Stimulated activated CD8-positive, alpha-beta memory T cell treated with anti-CD3 and anti-CD28 coated beads, Interleukin-12 subunit alpha, Interleukin-12 subunit beta, amount 100 ng/mL, for 24 hours (primary cell): ENCODE measurements around the gene CD2AP.
"Not testable (repeated sequence)": the region's sequence is repeated elsewhere in the genome, so short reads cannot be mapped to it uniquely, and the experiment has no call there.

Source experiments
- DNase-seq: peaks from one replicate; pipeline ENCODE4 v3.0.0-alpha.2; 2020; ENCODE audit errors: extremely low read depth

Gene CD2AP

DNA sequence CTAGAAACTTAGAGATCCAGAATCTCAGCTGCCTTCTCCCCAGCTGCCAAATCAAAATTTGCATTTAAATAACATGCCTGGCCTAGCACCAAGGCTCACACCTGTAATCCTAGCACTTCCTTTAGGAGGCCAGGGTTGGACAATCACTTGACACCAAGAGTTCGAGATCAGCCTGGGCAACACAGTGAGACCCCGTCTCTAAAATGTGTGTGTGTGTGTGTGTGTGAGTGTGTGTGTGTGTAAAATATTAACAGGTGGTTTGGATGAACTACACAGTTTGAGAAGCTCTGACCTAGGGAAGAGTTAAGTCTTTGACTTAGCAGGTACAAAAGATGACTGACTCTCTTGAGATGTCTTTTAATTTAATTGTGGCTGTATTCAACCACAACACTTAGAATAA, 20.2 kb upstream of the CD2AP start:
- no peak for DNase-seq

DNA sequence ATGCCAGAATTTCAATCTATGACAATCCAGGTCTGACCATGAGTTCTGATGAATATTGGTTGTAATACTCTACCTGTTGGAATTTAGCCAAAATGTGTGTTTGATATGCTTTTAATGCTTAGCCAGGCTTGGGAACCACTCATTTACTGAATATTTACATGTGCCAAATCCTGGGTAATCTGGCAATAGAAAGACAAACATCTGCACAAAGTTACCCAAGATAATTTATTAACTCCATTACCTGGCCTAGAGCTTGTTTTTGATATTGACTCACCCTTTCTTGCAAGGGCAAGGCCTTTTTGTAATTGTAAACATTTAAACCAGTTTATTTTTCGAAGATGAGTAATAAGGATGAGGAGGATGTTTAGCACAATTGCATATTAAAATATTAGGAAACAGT, 13.5 kb upstream of the CD2AP start:
- no peak for DNase-seq

DNA sequence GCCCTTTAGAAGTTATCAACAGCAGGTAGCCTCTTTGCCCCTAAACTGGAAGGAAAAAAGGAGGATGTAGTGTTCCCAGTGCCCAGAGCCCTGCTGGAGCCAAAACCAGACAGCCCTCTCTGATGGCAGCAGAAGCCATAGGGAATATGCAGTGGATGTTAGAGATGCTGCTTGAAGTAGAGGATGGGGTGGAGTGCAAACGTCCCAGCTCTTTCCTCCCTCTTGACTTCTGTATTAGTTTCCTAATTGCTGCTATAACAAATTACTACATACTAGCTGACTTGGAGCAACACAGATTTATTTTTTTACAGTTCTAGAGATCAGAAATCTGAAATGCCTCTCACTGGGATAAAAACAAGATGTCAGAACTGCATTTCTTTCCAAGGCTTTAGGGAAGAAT, 12.5 kb upstream of the CD2AP start:
- DNase-seq = no peak

DNA sequence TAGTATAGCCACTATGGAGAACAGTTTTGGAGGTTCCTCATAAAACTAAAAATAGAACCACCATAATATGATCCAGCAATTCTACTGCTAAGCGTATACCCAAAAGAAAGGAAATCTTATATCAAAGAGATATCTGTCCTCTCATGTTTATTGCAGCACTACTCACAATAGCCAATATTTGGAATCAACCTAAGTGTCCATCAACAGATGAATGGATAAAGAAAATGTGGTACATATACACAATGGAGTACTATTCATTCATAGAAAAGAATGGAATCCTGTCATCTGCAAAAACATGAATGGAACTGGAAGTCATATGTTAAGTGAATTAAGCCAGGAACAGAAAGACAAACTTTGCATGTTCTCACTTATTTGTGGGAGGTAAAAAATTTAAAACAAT, 5.7 kb upstream of the CD2AP start:
- DNase-seq = no peak

DNA sequence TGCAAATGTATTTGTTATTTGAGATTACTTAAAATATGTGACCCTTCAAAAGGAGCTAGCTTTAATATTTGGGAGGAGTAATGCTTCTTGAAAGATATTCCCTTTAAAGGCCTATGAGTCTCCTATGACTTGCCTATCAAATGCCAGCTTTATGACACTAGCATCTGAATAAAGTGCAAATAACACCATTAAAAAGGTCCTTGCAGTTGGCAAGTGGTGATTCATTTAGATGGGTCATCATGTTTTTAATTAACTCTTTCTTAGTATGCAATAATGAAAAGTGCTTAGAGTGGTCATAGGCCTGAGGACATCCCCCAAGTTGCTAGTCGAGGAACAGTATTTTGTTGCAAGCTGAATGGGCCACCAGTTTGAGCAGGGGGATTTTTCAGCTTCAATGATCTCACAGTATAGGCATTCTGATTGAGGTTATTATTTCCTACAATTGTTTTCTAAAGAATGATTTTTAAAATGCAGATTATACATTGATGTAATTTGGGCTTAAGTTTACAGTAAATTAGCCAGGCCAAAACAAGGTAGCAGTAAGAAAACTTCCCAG, 3.7 kb upstream of the CD2AP start:
- DNase-seq = no peak

DNA sequence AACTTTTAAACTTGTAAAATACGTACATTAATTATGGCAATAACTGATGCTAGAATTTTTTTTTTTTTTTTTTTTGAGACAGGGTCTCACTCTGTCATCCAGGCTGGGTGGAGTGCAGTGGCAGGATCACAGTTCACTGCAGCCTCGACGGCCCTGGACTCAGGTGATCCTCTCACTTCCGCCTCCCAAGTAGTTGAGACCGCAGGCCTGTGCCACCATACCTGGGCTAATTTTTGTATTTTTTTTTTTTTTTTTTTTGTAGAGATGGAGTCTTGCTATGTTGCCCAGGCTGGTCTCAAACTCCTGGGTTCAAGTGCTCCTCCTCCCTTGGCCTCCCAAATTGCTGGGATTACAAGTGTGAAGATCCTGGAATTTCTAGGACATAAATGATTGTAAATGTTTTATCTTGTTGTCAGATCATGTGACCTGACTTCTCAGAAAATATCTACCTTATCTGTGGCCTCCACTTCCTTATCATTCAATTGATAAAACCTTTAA, 2.2 kb upstream of the CD2AP start:
- DNase-seq = no peak

DNA sequence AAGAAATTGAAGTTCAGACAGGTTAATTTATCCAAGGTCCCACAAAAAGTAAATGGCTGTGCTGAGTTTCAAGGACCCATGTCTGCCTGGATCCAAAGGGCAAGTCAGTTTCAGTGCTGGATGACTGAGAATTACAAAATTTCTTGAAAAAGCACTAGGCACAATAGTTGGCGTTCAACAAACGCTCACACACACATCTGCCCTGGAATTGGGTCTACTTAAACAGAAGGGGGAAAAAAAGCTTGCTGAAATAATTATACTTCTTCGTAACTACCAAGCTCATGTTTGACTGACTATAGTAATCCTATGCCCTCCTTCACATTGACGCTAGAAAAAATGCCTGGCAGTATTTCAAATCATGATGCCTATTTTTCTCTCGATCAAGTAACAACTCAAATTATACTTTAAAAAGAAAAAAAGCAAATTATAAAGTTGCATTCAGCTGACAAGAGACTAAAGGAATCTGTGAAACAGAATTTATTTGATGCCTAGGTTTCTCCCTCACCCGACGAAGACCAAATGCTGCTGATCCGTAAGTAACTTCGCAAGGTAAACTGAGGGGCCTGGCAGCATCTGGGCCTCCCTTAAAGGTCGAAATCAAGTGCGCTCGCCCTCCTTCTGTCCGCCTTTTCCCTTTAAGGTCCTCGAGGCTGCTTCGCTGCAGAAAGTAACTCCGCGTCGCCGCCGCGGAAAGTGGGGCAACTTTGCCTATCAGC, 650 bp upstream of the CD2AP start:
- no peak for DNase-seq

DNA sequence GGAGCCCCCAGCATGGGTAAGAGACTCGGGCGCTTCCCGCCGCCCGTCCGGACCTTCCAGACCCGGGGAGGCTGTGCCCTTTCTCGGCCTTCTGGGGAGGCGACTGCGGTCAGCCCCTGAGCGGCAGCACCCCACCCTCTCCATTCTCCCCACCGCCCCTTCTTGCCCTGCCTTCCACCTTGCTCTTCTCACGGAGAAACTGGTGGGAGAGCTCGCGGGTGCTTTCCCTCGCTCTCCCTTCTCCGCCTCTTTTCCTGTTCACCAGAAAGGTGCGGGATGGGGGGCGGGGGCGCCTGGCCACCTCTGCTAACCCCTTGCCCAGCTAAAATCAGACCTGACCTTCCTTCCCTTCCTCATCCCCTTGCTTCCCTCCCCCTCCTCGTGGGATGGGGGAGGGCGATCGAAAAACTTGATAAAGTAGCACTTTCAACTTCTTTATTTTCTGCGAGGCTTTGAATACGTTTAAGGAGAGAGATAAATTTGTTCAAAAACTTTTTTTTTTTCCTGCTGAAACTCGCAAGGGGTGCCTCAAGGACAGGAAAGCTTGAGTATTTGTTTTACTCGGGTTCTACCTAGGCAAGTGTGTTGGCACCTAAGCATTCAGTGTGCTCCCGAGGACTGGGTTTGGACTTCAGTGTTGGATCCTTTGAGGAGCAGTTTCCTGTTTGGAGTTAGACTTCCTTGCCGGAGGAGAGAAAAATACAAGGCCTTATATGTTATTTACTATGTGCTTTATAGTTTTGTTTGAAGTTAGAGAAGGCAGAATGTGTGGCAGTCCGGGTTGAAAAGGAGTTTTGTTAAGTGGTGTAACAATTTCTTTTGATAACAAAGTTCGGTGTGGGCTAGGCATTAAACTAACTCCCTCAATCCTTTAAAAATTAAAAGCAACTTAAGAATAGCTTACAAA, 897 bp downstream of the CD2AP start:
- DNase-seq = no peak

DNA sequence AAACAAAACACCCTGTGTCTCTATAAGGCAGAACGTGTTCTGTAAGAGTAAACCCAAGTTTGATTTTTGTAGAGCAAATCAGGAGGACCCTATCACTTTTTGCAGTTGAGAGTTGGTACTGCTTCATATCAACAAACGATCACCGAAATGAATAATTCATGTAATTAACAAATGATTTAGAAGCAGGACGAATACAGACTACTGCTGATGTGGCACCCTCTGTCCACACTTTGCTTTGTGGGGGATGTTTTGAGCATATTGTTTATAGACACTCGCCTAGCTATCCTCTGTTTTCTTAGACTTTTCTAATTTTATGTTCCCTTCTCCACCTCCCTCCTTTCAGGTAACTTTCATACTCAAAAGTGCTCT, 1.5 kb downstream of the CD2AP start:
- DNase-seq = no peak

DNA sequence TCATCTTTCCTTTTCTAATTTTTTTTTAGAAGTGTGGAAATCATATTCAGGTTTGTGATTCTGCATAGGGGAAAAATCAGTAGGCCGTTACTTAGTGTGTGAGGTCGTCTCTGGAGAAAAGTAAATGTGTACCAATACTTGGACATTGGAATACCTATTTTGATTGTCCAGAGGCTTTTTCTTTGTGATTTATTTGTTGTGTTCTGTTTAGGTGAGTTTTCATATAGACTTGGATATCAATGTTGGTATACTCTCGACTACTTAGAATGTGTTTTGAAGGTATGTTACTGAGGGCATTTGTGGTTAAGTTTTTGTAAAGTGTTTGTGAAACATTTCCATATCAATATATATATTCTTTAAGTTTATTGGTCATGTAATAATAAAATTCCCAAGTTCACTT, 2.3 kb downstream of the CD2AP start:
- DNase-seq = no peak

DNA sequence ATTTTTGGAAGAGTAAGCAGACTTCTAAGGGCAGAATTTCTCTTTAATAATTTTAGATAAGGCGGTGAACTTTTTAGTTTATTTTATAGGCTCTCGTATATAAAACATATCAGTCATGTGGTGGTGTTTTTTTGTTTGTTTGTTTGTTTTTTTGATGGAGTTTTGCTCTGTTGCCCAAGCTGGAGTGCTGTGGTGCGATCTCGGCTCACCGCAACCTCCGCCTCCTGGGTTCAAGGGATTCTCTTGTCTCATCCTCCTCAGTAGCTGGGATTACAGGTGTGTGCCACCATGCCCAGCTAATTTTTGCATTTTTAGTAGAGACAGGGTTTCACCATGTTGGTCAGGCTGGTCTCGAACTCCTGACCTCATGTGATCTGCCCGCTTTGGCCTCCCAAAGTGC, 3.6 kb downstream of the CD2AP start:
- not testable (repeated sequence) for DNase-seq

DNA sequence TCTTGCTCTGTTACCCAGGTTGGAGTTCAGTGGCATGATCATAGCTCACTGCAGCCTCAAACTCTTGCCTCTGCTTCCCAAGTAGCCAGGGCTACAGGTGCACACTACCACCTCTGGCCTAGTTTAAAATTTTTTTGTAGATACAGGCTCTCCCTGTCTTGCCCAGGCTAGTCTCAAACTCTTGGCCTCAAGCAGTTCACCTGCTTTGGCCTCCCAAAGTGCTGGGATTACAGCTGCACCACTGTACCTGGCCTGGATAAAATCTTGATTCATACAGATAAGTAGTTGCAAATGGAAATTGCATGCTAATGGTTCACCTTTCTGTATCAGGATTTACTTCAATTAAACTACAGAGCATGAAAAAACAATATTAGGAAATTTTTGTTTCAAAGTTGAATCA, 4.2 kb downstream of the CD2AP start:
- DNase-seq = no peak

DNA sequence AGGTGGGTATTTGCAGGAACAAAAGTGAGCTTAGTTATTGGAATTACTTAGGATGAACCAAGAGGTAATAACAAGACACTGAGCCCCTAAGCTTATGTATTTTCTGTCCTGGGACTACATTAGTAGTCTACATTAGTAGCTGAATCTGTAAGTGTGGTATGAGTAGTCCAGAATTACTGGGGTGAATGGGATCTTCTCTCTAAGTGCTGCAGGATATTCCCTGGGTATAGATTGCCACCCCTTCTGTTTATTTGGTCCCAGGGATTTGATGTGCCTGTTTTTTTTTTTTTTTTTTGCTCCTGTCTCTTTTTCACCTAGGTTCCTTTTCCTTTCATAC, 5.9 kb downstream of the CD2AP start:
- no peak for DNase-seq

DNA sequence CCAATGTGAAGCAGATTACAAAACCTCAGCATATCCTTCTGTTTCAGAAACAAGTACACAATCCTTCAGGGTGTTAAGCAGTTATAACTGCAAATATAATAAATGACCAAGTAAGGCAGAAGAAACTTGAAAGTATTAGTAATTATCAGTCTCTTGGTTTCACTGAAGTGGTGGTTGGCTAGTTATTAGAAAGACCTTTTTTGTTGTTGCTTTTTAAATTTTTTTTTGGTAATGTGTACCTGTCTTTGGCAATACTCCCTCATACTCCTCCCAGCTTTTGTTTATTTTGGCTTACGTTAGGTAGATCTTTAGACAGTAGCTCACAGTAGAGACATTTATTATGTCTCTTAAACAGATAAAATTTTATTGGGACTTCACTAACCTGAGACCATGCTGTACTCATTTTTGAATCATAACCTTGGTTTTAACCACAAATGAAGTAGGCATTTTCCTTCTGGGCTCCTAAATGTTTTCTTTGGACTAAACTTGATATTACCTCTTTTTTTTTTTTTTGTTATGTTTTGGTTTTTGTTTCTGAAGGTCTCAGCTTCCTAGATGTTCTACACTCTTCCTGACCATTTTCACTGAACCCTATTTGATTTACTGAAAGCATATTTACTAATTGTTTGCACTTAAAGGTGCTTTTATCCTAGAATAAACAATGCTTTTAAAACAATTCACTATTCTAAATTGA, 6.4 kb downstream of the CD2AP start:
- DNase-seq = no peak

DNA sequence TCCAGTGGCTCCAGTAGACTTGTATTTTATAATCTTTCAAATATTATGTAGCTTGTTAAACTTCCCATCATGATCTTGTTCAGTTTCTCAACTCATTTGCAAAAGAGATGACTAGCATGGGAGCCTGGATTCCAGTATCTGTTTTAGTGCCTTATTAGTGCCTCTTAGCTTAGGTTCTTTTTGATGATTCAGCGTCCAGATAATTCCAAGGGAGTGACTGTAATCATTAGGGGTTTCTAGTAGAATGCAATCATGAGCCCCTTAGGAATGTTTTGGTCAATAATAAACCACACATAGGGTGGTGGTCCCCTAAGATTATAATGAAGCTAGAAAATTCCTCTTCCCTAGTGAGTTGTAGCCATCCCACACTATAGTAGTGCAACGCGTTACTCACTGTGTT, 7.0 kb downstream of the CD2AP start:
- DNase-seq = no peak

DNA sequence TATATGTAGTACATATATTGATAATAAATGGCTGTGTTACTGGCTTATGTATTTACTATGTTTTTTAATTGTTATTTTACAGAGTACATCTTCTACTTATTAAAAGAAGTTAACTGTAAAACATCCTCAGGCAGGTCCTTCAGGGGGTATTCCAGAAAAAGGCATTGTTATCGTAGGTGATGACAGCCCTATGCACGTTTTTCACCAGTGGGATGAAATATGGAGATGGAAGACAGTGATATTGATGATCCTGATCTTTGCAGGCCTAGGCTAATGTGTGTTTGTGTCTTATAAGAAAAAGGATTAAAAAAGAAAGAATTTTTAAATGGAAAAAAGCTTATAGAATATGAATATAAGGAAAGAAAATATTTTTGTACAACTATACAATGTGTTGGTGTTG, 7.5 kb downstream of the CD2AP start:
- no peak for DNase-seq

DNA sequence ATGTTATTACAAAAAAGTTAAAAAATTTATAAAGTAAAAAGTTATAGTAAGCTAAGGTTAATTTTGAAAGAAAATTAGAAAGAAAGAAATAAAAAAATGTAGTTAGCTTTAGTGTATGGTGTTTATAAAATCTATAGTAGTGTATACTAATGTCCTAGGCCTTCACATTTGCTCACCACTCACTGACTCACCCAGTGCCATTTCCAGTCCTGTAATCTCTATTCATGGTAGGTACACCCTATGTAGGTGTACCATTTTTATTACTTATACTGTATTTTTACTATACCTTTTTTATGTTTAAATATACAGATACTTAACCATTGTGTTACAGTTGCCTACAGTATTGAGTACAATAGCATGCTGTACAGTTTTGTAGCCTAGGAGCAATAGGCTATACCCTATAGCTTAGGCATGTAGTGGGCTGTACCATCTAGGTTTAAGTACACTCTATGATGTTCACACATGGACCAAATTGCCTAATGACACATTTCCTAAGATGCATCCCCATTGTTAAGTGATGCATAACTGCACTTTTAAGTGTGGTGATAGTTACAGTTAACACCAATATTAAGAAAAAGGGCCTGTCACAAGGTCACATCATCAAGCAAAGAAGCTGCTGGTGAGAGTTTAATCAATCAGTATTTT, 8.0 kb downstream of the CD2AP start:
- no peak for DNase-seq

DNA sequence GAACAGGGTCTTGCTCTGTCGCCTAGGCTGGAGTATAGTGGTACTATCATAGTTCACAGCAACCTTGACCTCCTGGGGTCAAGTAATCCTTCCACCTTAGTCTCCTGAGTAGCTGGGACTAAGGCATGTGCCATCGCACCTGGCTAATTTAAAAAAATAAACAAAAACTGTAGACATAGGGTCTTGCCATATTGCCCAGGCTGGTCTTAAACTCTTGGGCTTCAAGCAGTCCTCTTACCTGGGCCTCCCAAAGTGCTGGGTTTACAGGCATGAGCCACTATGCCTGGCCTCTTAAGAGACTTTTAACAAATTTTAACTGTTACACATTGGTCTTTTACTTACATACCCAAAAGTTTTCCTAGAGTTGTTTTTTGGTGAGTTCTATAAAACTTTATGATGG, 12.4 kb downstream of the CD2AP start:
- no peak for DNase-seq

DNA sequence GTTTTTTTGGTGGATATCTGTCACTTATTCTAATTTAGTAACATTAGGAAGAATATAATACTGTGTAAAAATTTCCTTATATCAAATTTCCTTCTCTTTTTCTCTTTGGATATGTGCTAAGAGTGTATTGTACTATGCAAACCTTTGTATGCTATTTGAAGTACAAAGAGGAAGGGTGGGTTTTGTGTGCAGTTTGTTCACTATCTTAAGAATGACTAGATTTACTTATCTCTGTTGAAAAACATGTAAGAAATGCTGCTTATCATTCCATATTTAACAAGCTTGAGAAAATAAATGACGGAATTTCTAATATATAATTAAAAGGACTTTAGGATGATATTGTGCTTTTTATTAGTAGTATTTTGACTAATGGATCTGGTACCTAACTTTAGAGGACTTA, 13.1 kb downstream of the CD2AP start:
- DNase-seq = no peak

DNA sequence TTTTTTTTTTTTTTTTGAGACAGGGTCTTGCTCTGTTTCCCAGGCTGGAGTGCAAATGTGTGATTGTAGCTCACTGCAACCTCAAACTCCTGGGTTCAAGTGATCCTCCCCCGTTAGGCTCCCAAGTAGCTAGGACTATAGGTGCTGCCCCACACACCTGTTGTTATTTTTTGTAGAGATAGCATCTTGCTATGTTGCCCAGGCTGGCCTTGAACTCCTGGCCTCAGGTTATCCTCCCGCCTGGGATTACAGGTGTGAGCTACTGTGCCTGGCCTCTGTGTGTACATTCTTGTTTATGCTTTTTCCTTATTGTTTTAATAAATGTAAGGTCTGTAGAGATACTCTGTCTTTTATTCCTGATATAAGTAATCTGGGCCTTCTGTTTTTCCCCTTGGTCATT, 14.8 kb downstream of the CD2AP start:
- no peak for DNase-seq

DNA sequence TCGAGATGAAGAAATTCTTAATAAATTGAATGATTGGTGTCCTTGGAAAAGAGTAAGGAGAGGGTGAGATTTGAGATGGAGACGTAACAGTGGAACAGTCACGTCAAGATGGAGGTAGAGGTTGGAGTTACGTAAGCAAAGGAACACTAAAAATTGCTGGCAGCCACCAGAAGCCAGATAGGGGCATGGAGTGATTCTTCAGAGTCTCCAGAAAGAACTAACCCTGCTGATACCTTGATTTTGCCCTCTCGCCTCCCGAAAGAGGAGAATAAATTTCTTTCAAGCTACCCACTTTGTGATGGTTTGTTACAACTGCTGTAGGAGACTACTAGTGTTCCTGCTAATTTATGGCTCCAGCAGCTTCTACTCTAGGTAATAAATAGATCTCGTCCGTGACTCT, 17.6 kb downstream of the CD2AP start:
- DNase-seq = no peak

DNA sequence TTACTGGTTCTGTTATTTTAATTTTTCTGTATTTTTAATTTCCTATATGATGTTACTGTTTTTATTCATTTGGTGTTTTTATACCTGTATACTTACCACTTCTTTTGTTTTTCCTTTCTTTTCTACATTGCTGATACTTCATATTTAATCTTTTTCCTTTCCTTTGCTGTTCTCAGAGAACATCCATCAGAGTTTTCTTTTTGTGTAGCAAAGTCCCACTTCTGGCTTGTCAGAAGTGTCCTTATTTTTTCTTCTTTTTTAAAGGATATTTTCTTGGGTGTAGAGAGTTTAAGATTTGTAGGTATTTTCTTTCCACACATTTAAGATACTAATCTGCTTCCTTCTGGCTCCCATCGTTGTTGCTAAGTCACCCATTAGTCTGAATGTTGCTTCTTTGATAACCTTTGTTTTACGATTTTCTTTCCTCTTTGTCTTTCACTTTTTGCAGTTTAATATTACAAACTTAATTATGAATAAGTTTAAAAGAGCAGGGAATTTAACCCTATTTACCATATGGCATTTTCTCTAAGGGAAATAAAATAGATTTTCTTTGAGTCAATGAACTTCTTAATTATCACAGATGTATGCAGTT, 18.5 kb downstream of the CD2AP start:
- DNase-seq = no peak
